GM23338 (cell line): ENCODE measurements around the gene JCHAIN. TPM values are rescaled to one million over a fixed set of nuclear protein-coding genes. Genes with fewer than 3 reads are reported as not detected.

ENCODE experiments used
- ATAC-seq: fragments of 200-7000 bp; cut with Tn5 transposase; 3 replicates; pipeline ENCODE4 v1.9.1; 2020
- DNase-seq: peaks from one replicate; pipeline ENCODE4 v3.0.0-alpha.2; 2015; ENCODE audit warnings: low spot score
- H2AFZ ChIP-seq: fragments of 200-600 bp; sonication (generic); 2 replicates; pipeline ENCODE4 v1.8.0; 2016; ENCODE audit warnings: antibody characterized with exemption, mild to moderate bottlenecking, moderate library complexity
- H3F3A ChIP-seq: fragments of 200-600 bp; sonication (generic); replicated peaks from 2 replicates; pipeline ENCODE4 v1.8.0; 2017; ENCODE audit warnings: antibody characterized with exemption, mixed run types, low read depth
- H3K27ac ChIP-seq: fragments of 200-600 bp; sonication (generic); 2 replicates; pipeline ENCODE4 v1.6.1; 2016; ENCODE audit warnings: low read depth
- H3K27me3 ChIP-seq: fragments of 200-600 bp; sonication (generic); 2 replicates; pipeline ENCODE4 v1.8.0; 2016; ENCODE audit warnings: mild to moderate bottlenecking, mixed run types, moderate library complexity; ENCODE audit not compliant: insufficient read depth
- H3K36me3 ChIP-seq: fragments of 200-600 bp; sonication (generic); 2 replicates; pipeline ENCODE4 v1.8.0; 2016; ENCODE audit warnings: mild to moderate bottlenecking; ENCODE audit not compliant: insufficient read depth
- H3K4me1 ChIP-seq: fragments of 200-600 bp; sonication (generic); 2 replicates; pipeline ENCODE4 v1.8.0; 2016; ENCODE audit warnings: mild to moderate bottlenecking, moderate library complexity; ENCODE audit not compliant: insufficient read depth
- H3K4me2 ChIP-seq: fragments of 200-600 bp; sonication (generic); 2 replicates; pipeline ENCODE4 v1.7.1; 2017; ENCODE audit warnings: mixed run types
- H3K4me3 ChIP-seq: fragments of 200-600 bp; sonication (generic); 2 replicates; pipeline ENCODE4 v1.6.1; 2016; ENCODE audit warnings: mixed run types
- H3K79me2 ChIP-seq: fragments of 200-600 bp; sonication (generic); replicated peaks from 2 replicates; pipeline ENCODE4 v1.8.0; 2017; ENCODE audit warnings: mild to moderate bottlenecking; ENCODE audit not compliant: insufficient read depth
- H3K9me2 ChIP-seq: fragments of 200-600 bp; sonication (generic); 2 replicates; pipeline ENCODE4 v1.8.0; 2017; ENCODE audit not compliant: insufficient read depth
- H4K20me1 ChIP-seq: fragments of 200-600 bp; sonication (generic); replicated peaks from 2 replicates; pipeline ENCODE4 v1.8.0; 2017; ENCODE audit warnings: mild to moderate bottlenecking; ENCODE audit not compliant: insufficient read depth
- H3K27ac Mint-ChIP-seq: 2 replicates; pipeline ENCODE4 v1.8.0; 2020; ENCODE audit warnings: inconsistent platforms, mild to moderate bottlenecking, moderate library complexity, mixed read lengths
- H3K27me3 Mint-ChIP-seq: 3 replicates; pipeline ENCODE4 v1.8.0; 2022; ENCODE audit warnings: low read depth, mild to moderate bottlenecking, moderate library complexity, mixed read lengths, inconsistent platforms; ENCODE audit not compliant: insufficient read depth, poor library complexity
- H3K36me3 Mint-ChIP-seq: 3 replicates; pipeline ENCODE4 v1.8.0; 2021; ENCODE audit warnings: low read depth, mild to moderate bottlenecking, inconsistent platforms, moderate library complexity, mixed read lengths
- H3K4me1 Mint-ChIP-seq: 3 replicates; pipeline ENCODE4 v1.8.0; 2020; ENCODE audit warnings: mild to moderate bottlenecking, inconsistent platforms, mixed read lengths
- H3K4me3 Mint-ChIP-seq: 3 replicates; pipeline ENCODE4 v1.8.0; 2021; ENCODE audit warnings: moderate library complexity, mild to moderate bottlenecking, inconsistent platforms, mixed read lengths
- H3K9me3 Mint-ChIP-seq: 3 replicates; pipeline ENCODE4 v1.8.0; 2020; ENCODE audit warnings: moderate library complexity, mild to moderate bottlenecking, inconsistent platforms, mixed read lengths
- EZH2 ChIP-seq: fragments of 200-600 bp; sonication (generic); IDR thresholded peaks from one replicate; pipeline ENCODE4 v1.8.0; 2017; ENCODE audit warnings: antibody characterized with exemption, mild to moderate bottlenecking, low read depth; ENCODE audit not compliant: unreplicated experiment
- EZH2phosphoT487 ChIP-seq: fragments of 200-600 bp; sonication (generic); IDR thresholded peaks from one replicate; pipeline ENCODE4 v1.8.1; 2018; ENCODE audit warnings: antibody characterized with exemption; ENCODE audit not compliant: unreplicated experiment
- JUNB ChIP-seq: IDR thresholded peaks from one replicate; pipeline ENCODE4 v1.6.1; 2016; ENCODE audit warnings: antibody characterized with exemption; ENCODE audit not compliant: unreplicated experiment
- POLR2AphosphoS5 ChIP-seq: IDR thresholded peaks from 2 replicates; pipeline ENCODE4 v1.6.1; 2016; ENCODE audit warnings: antibody characterized with exemption, low read depth
- ZNF114 ChIP-seq: fragments of 250-450 bp; sonication (Bioruptor Pico); IDR thresholded peaks from 2 replicates; pipeline ENCODE4 v1.5.0; 2020; ENCODE audit warnings: mild to moderate bottlenecking, moderate library complexity
- ZNF331 ChIP-seq: fragments of 250-450 bp; sonication (Bioruptor Pico); IDR thresholded peaks from 2 replicates; pipeline ENCODE4 v1.5.0; 2020; ENCODE audit warnings: low read depth, mild to moderate bottlenecking, moderate library complexity
- polyA plus RNA-seq: library from polyadenylated mRNA; unstranded; fragments of >200 nt; fragmentation: Nextera tagmentation; extraction: Ambion mirVana; gene quantifications from 2 replicates; pipeline ENCODE4 v1.2.1, GENCODE V29; 2016
- total RNA-seq: library from RNA; depleted of rRNA; stranded (reverse); fragments of >200 nt; shearing (Covaris generic); gene quantifications from 2 replicates; pipeline ENCODE4 v1.2.3, GENCODE V29; 2014
- TF ChIP-seq, protein P1 (sequence below): IDR thresholded peaks from 2 replicates; pipeline ENCODE4 v1.6.1; 2016; ENCODE audit warnings: antibody characterized with exemption
- TF ChIP-seq, protein P2 (sequence below), 2 experiments: fragments of 200-600 bp in 1 of 2; sonication (generic) in 1 of 2; conservative IDR thresholded peaks; 2 replicates each; pipeline versions ENCODE4 v1.5.1 to v1.6.1; 2016 to 2017; ENCODE audit warnings: antibody characterized with exemption in 2 of 2, low read depth in 2 of 2, mild to moderate bottlenecking in 2 of 2, moderate library complexity in 1 of 2
- TF ChIP-seq, protein P3 (sequence below): fragments of 250-450 bp; sonication (Bioruptor Pico); IDR thresholded peaks from 2 replicates; pipeline ENCODE4 v1.5.0; 2020; ENCODE audit warnings: mild to moderate bottlenecking, moderate library complexity

The JCHAIN gene
- total and polyA plus RNA-seq, 2 experiments from 2014 or later = 0.23 TPM; not detected in 1

DNA sequence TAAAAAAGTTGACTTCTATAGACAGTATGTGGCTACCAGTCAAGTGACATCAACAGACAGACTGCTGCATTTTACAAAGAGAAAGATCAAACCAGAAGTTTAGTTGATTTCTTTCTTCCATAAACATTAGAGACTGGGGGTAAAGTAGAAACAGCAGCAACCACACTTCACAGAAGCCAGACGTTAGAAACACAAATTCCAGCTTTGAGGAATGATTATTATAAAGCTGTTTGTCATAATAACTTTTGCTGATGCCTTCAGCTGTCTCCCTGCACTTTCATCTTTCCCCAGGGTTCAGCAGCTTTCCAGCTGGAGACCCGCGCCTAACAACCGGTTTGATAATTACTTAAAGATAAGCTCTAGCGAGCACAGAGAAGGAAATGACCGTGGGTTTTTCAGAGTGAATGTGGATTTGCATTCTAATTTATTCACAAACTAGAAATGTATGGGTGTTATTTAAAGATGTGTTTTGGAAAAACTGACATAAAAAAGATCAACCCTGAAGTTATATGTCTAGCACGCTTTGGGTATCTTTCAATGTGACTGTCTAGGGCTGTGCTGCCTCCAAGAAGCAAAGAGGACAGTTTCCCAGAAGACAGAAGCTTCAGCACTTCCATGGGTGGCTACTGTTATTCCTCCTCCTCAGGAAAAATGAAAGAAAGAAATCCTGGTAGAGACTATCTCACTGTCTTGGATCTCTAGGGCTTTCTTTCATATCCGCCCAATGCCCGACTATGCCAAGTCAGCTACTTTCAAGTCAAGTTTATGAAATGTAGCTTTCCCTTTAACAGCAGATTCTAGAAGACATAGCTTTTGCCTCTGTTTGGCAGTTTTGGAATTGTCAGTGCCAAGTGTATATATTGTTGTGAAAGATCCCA is 52.8 kb downstream of the JCHAIN start:
- H3K27me3 ChIP-seq = no peaks in the 10 kb centered on the region
- H2AFZ ChIP-seq = peak overlapping the region; percentile 43; the same call in 1 of the 2 replicates
- DNase-seq (no peak), ATAC-seq (no peak)
- no peaks in the 10 kb centered on the region; the same call in 2 of the 3 replicates for H3K4me1 Mint-ChIP-seq
- H3K36me3 ChIP-seq = no peaks in the 10 kb centered on the region
- H3K79me2 ChIP-seq = no peaks in the 10 kb centered on the region
- no peaks in the 10 kb centered on the region for H3K27me3 Mint-ChIP-seq
- no peaks in the 10 kb centered on the region for H3K4me1 ChIP-seq
- no peaks in the 10 kb centered on the region for H3K36me3 Mint-ChIP-seq
- H3K27ac ChIP-seq = no peak overlapping the region
- no peaks in the 10 kb centered on the region; the same call in 2 of the 3 replicates for H3K9me3 Mint-ChIP-seq
- no peaks in the 10 kb centered on the region for H3F3A ChIP-seq
- peaks cover 1% of the 10 kb centered on the region for H3K9me2 ChIP-seq
- H3K4me2 ChIP-seq = no peak overlapping the region
- H3K4me3 Mint-ChIP-seq = no peak overlapping the region
- TF ChIP-seq POLR2AphosphoS5 (no peak), ZNF114 (CRISPR knock-in tag) (no peak), EZH2phosphoT487 (no peak)
- TF ChIP-seq, protein P1, sequence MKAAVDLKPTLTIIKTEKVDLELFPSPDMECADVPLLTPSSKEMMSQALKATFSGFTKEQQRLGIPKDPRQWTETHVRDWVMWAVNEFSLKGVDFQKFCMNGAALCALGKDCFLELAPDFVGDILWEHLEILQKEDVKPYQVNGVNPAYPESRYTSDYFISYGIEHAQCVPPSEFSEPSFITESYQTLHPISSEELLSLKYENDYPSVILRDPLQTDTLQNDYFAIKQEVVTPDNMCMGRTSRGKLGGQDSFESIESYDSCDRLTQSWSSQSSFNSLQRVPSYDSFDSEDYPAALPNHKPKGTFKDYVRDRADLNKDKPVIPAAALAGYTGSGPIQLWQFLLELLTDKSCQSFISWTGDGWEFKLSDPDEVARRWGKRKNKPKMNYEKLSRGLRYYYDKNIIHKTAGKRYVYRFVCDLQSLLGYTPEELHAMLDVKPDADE = no peak
- H3K4me3 ChIP-seq = no peak overlapping the region
- H4K20me1 ChIP-seq = no peaks in the 10 kb centered on the region; the same call in 1 of the 2 replicates
- H3K27ac Mint-ChIP-seq = no peak overlapping the region

DNA sequence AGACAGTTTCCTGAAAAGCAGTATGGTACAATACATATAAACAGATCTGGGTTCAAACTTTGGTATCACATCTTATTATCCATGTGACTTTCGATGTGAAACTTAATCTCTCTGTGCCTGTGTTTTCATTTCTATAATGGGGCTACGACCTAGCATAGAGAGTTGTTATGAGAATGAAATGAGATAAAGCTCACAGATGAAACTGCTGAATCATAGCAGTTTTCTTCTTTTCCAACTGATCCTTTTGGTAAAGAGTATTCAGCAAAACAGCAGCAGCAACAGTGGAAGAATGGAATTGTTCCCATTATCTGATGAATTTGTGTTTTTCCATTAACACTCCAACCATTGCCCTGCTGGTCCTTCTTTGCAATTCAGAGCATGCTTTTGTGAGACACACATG is 58.0 kb downstream of the JCHAIN start:
- H3K4me2 ChIP-seq = no peak overlapping the region
- Mint-ChIP-seq H3K4me3 (no peak overlapping the region), H3K9me3 (no peaks in the 10 kb centered on the region; the same call in 2 of the 3 replicates), H3K27me3 (peaks cover 2% of the 10 kb centered on the region), H3K27ac (no peak overlapping the region), H3K36me3 (no peaks in the 10 kb centered on the region), H3K4me1 (peaks cover 6% of the 10 kb centered on the region; the same call in 1 of the 3 replicates)
- peaks cover 7% of the 10 kb centered on the region for H3K9me2 ChIP-seq
- no peak overlapping the region for H2AFZ ChIP-seq
- H3K4me1 ChIP-seq = no peaks in the 10 kb centered on the region
- H3K27ac ChIP-seq = no peak overlapping the region
- no peaks in the 10 kb centered on the region for H4K20me1 ChIP-seq
- no peaks in the 10 kb centered on the region for H3F3A ChIP-seq
- ATAC-seq (no peak), DNase-seq (no peak)
- H3K4me3 ChIP-seq = no peak overlapping the region
- H3K27me3 ChIP-seq = no peaks in the 10 kb centered on the region
- no peaks in the 10 kb centered on the region for H3K79me2 ChIP-seq
- H3K36me3 ChIP-seq = no peaks in the 10 kb centered on the region
- TF ChIP-seq, protein P2, sequence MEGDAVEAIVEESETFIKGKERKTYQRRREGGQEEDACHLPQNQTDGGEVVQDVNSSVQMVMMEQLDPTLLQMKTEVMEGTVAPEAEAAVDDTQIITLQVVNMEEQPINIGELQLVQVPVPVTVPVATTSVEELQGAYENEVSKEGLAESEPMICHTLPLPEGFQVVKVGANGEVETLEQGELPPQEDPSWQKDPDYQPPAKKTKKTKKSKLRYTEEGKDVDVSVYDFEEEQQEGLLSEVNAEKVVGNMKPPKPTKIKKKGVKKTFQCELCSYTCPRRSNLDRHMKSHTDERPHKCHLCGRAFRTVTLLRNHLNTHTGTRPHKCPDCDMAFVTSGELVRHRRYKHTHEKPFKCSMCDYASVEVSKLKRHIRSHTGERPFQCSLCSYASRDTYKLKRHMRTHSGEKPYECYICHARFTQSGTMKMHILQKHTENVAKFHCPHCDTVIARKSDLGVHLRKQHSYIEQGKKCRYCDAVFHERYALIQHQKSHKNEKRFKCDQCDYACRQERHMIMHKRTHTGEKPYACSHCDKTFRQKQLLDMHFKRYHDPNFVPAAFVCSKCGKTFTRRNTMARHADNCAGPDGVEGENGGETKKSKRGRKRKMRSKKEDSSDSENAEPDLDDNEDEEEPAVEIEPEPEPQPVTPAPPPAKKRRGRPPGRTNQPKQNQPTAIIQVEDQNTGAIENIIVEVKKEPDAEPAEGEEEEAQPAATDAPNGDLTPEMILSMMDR (conservative IDR thresholded peaks at IDR 0.05; ENCODE audit: low read depth in 2 of 2) = no peak
- TF ChIP-seq JUNB (no peak), ZNF331 (CRISPR knock-in tag) (no peak), POLR2AphosphoS5 (no peak), EZH2 (no peak)
- TF ChIP-seq, protein P3, sequence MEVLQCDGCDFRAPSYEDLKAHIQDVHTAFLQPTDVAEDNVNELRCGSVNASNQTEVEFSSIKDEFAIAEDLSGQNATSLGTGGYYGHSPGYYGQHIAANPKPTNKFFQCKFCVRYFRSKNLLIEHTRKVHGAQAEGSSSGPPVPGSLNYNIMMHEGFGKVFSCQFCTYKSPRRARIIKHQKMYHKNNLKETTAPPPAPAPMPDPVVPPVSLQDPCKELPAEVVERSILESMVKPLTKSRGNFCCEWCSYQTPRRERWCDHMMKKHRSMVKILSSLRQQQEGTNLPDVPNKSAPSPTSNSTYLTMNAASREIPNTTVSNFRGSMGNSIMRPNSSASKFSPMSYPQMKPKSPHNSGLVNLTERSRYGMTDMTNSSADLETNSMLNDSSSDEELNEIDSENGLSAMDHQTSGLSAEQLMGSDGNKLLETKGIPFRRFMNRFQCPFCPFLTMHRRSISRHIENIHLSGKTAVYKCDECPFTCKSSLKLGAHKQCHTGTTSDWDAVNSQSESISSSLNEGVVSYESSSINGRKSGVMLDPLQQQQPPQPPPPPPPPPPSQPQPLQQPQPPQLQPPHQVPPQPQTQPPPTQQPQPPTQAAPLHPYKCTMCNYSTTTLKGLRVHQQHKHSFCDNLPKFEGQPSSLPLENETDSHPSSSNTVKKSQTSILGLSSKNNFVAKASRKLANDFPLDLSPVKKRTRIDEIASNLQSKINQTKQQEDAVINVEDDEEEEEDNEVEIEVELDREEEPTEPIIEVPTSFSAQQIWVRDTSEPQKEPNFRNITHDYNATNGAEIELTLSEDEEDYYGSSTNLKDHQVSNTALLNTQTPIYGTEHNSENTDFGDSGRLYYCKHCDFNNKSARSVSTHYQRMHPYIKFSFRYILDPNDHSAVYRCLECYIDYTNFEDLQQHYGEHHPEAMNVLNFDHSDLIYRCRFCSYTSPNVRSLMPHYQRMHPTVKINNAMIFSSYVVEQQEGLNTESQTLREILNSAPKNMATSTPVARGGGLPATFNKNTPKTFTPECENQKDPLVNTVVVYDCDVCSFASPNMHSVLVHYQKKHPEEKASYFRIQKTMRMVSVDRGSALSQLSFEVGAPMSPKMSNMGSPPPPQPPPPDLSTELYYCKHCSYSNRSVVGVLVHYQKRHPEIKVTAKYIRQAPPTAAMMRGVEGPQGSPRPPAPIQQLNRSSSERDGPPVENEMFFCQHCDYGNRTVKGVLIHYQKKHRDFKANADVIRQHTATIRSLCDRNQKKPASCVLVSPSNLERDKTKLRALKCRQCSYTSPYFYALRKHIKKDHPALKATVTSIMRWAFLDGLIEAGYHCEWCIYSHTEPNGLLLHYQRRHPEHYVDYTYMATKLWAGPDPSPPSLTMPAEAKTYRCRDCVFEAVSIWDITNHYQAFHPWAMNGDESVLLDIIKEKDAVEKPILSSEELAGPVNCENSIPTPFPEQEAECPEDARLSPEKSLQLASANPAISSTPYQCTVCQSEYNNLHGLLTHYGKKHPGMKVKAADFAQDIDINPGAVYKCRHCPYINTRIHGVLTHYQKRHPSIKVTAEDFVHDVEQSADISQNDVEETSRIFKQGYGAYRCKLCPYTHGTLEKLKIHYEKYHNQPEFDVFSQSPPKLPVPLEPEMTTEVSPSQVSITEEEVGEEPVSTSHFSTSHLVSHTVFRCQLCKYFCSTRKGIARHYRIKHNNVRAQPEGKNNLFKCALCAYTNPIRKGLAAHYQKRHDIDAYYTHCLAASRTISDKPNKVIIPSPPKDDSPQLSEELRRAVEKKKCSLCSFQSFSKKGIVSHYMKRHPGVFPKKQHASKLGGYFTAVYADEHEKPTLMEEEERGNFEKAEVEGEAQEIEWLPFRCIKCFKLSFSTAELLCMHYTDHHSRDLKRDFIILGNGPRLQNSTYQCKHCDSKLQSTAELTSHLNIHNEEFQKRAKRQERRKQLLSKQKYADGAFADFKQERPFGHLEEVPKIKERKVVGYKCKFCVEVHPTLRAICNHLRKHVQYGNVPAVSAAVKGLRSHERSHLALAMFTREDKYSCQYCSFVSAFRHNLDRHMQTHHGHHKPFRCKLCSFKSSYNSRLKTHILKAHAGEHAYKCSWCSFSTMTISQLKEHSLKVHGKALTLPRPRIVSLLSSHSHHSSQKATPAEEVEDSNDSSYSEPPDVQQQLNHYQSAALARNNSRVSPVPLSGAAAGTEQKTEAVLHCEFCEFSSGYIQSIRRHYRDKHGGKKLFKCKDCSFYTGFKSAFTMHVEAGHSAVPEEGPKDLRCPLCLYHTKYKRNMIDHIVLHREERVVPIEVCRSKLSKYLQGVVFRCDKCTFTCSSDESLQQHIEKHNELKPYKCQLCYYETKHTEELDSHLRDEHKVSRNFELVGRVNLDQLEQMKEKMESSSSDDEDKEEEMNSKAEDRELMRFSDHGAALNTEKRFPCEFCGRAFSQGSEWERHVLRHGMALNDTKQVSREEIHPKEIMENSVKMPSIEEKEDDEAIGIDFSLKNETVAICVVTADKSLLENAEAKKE (CRISPR knock-in tag) = no peak
